GM21528 (cell line): Measurements from ENCODE around the gene PIK3AP1.
A peak's percentile ranks its signal among the peaks of the same experiment; 100 is the strongest.
"Not testable (repeated sequence)": the region's sequence is repeated elsewhere in the genome, so short reads cannot be mapped to it uniquely, and the experiment has no call there.

ENCODE experiments used
- ATAC-seq: cut with Tn5 transposase; IDR thresholded peaks from one replicate; pipeline ENCODE4 v1.9.1; 2021; ENCODE audit warnings: mild to moderate bottlenecking, moderate library complexity; ENCODE audit not compliant: unreplicated experiment, low FRiP score

Gene PIK3AP1

GRCh38 chr10:96720422-96721206, at the start of gene PIK3AP1:
Gene PIK3AP1 (minus strand): TSS chr10:96720514. CDS start chr10:96720394, 120 bp downstream.
- ATAC-seq: peak; percentile 51

GRCh38 chr10:96768136-96768535, 47.8 kb upstream of the PIK3AP1 start:
- ATAC-seq: no peak

GRCh38 chr10:96767611-96768010, 47.3 kb upstream of the PIK3AP1 start:
- no peak for ATAC-seq

- no peak for ATAC-seq
Observed at GRCh38 chr10:96765406-96766240, 45.3 kb upstream of the PIK3AP1 start.

GRCh38 chr10:96764425-96765060, 44.2 kb upstream of the PIK3AP1 start:
- ATAC-seq: no peak

- ATAC-seq: peak; percentile 71
Observed at GRCh38 chr10:96758423-96758822, 38.1 kb upstream of the PIK3AP1 start.

- ATAC-seq: no peak
Observed at GRCh38 chr10:96756111-96756903, 36.0 kb upstream of the PIK3AP1 start.

GRCh38 chr10:96753956-96754355, 33.6 kb upstream of the PIK3AP1 start:
- ATAC-seq: no peak

GRCh38 chr10:96752375-96752774, 32.1 kb upstream of the PIK3AP1 start:
- ATAC-seq: no peak

GRCh38 chr10:96750316-96750715, 30.0 kb upstream of the PIK3AP1 start:
- not testable (repeated sequence) for ATAC-seq

GRCh38 chr10:96747734-96748550, 27.6 kb upstream of the PIK3AP1 start:
- ATAC-seq: no peak

- ATAC-seq: no peak
Observed at GRCh38 chr10:96746503-96746902, 26.2 kb upstream of the PIK3AP1 start.

GRCh38 chr10:96745950-96746349, 25.6 kb upstream of the PIK3AP1 start:
- no peak for ATAC-seq

GRCh38 chr10:96743988-96744585, 23.8 kb upstream of the PIK3AP1 start:
- no peak for ATAC-seq

- not testable (repeated sequence) for ATAC-seq
Observed at GRCh38 chr10:96741557-96741956, 21.2 kb upstream of the PIK3AP1 start.

GRCh38 chr10:96740579-96741281, 20.4 kb upstream of the PIK3AP1 start:
- no peak for ATAC-seq

- no peak for ATAC-seq
Observed at GRCh38 chr10:96740141-96740540, 19.8 kb upstream of the PIK3AP1 start.

GRCh38 chr10:96737307-96737902, 17.1 kb upstream of the PIK3AP1 start:
- ATAC-seq: not testable (repeated sequence)
